Vagina (tissue), 2 donors: ENCODE measurements around the gene SIK3. TPM values are rescaled to one million over a fixed set of nuclear protein-coding genes. Genes with fewer than 3 reads are reported as not detected.

Source experiments
- DNase-seq, 2 donors: peaks; one replicate each; pipeline ENCODE4 v3.0.0-alpha.2; 2017; ENCODE audit errors: extremely low spot score in 2 of 2
- H3K27ac ChIP-seq: fragments of 200-600 bp; sonication (generic); one replicate; pipeline ENCODE4 v1.5.1; 2019
- H3K27me3 ChIP-seq: fragments of 200-600 bp; sonication (generic); one replicate; pipeline ENCODE4 v1.5.1; 2019
- H3K36me3 ChIP-seq, 2 donors: fragments of 200-600 bp; sonication (generic); one replicate each; pipeline ENCODE4 v1.5.1; 2017 to 2019
- H3K4me1 ChIP-seq: fragments of 200-600 bp; sonication (generic); one replicate; pipeline ENCODE4 v1.5.1; 2019
- H3K4me3 ChIP-seq, 2 donors: fragments of 200-600 bp; sonication (generic); 1 replicate in 1 of 2; 2 replicates in 1 of 2; pipeline ENCODE4 v1.5.1; 2016 to 2019
- H3K9me3 ChIP-seq: fragments of 200-600 bp; sonication (generic); one replicate; pipeline ENCODE4 v1.5.1; 2019
- CTCF ChIP-seq, 3 experiments: fragments of 450-650 bp in 2 of 3; fragments of 200-600 bp in 1 of 3; sonication (generic) in 1 of 3; IDR thresholded peaks; one replicate each; pipeline ENCODE4 v1.5.1; 2017 to 2019; ENCODE audit warnings: antibody characterized with exemption in 3 of 3, mild to moderate bottlenecking in 2 of 3, moderate library complexity in 2 of 3
- POLR2A ChIP-seq, 2 donors: fragments of 450-650 bp; IDR thresholded peaks; one replicate each; pipeline ENCODE4 v1.6.1; 2017; ENCODE audit warnings: antibody characterized with exemption in 2 of 2, mild to moderate bottlenecking in 2 of 2, moderate library complexity in 2 of 2
- POLR2AphosphoS5 ChIP-seq, 2 donors: sonication (generic); formaldehyde crosslinking; IDR thresholded peaks; one replicate each; pipeline ENCODE4 v1.9.0; 2017; ENCODE audit warnings: antibody characterized with exemption in 2 of 2, mild to moderate bottlenecking in 2 of 2, low read depth in 1 of 2; ENCODE audit not compliant: insufficient read depth in 1 of 2
- intact Hi-C: fragments of 100-400 bp; cut with DNase I; formaldehyde crosslinking; loops from one replicate; pipeline ENCODE4 v1.15.1; 2023
- total RNA-seq: library from RNA; depleted of rRNA; stranded (reverse); fragments of >200 nt; gene quantifications from one replicate; pipeline ENCODE4 v1.2.3, GENCODE V29; 2016

SIK3 gene
- total RNA-seq, 1 donor from 2014 or later: 39.0 TPM

- TF ChIP-seq CTCF (IDR thresholded peaks at IDR 0.05): no peak
- TF ChIP-seq POLR2A (IDR thresholded peaks at IDR 0.05): no peak
- no peak for TF ChIP-seq POLR2AphosphoS5 (IDR thresholded peaks at IDR 0.05; ENCODE audit: insufficient read depth in 1 of 2, low read depth in 1 of 2)
- H3K36me3 ChIP-seq: no peaks in the 10 kb centered on the region
- intact Hi-C loops: no loop called here
- H3K27ac ChIP-seq: no peak overlapping the region
- H3K27me3 ChIP-seq: no peaks in the 10 kb centered on the region
- peaks cover 35% of the 10 kb centered on the region for H3K4me1 ChIP-seq
- no peaks in the 10 kb centered on the region for H3K9me3 ChIP-seq
- H3K4me3 ChIP-seq: no peak overlapping the region
- no peak for DNase-seq
Observed at GRCh38 chr11:117083011-117083935, 15.0 kb downstream of the SIK3 start.

DNA sequence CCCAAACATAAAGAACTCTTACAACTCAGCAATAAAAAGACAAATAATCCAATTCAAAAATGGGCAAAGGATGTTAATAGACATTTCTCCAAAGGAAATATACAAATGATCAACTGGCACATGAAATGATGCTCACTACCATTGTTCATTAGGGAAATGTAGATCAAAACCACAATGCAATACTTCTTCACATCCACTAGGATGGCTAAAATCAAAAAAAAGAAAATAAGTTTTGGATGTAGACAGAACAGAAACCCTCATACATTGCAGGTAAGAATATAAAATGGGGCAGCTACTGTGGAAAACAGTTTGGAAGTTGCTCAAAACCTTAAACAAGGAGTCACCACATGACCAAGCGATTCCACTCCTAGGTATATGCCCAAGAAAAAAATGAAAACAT, 16.3 kb downstream of the SIK3 start:
- intact Hi-C loops: no loop called here
- TF ChIP-seq POLR2AphosphoS5 (IDR thresholded peaks at IDR 0.05; ENCODE audit: insufficient read depth in 1 of 2, low read depth in 1 of 2) (no peak), CTCF (IDR thresholded peaks at IDR 0.05) (no peak), POLR2A (IDR thresholded peaks at IDR 0.05) (no peak)
- H3K27ac ChIP-seq: no peak overlapping the region

DNA sequence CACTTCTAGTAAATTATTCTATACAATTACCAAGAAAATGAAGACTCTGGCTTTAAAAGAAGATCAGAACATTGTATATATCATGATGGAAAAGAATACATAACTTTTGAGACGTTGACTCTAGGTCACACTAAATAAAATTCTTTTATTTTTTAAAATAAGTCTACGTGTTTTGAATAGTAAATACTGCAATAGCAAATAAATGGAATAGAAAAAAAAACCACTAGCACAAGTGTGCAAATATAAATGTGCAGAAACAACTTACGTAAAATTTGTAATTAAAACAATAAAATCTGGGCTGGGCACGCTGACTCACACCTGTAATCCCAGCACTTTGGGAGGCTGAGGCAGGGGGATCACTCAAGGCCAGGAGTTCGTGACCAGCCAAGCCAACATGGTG, 17.9 kb downstream of the SIK3 start:
- H3K4me1 ChIP-seq: peaks cover 30% of the 10 kb centered on the region
- intact Hi-C loops: no loop called here
- H3K36me3 ChIP-seq: no peaks in the 10 kb centered on the region
- no peak overlapping the region for H3K4me3 ChIP-seq
- DNase-seq: no peak
- TF ChIP-seq POLR2A (IDR thresholded peaks at IDR 0.05) (no peak), POLR2AphosphoS5 (IDR thresholded peaks at IDR 0.05; ENCODE audit: insufficient read depth in 1 of 2, low read depth in 1 of 2) (no peak), CTCF (IDR thresholded peaks at IDR 0.05) (no peak)
- no peak overlapping the region for H3K27ac ChIP-seq
- H3K27me3 ChIP-seq: no peaks in the 10 kb centered on the region
- no peaks in the 10 kb centered on the region for H3K9me3 ChIP-seq

More for the DNA sequence above, 16.3 kb downstream of the SIK3 start:
- Histone ChIP-seq H3K9me3 (no peaks in the 10 kb centered on the region), H3K27me3 (no peaks in the 10 kb centered on the region), H3K36me3 (no peaks in the 10 kb centered on the region), H3K4me3 (no peak overlapping the region), H3K4me1 (peaks cover 41% of the 10 kb centered on the region)
- DNase-seq: no peak

DNA sequence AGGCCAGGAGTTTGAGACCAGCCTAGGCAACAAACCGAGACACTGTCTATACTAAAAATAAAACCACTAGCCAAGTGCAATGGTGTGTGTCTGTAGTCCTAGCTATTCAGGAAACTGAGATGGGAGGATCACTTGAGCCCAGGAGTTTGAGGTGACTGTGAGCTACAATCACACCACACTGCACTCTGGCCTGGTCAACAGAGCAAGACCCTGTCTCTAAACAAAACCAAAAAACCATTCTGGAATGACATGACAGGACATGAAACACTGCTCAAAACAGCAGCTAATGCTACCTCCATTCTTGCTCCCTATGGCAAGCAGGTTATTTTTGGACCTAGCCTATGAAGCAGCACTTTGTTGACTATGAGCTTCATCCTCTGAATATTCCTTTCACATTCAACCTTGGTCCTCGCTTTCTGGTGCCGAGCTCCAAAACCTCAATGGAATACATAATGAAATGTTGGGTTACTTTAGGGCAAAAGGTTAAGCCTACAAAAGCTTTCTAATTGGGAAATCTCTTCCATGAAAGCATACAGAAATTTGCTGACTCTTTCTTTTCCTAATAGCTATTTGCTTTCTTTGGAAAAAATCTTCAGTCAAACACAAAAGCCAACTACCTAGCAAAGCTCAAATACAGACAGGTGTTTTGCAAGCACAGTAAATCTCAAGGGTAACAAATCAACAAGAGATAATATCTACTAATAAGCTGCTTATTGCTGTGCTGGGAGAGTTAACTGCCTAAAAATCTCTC, 21.1 kb downstream of the SIK3 start:
- no peak for DNase-seq
- Histone ChIP-seq H3K36me3 (no peaks in the 10 kb centered on the region), H3K4me3 (no peak overlapping the region), H3K27ac (no peak overlapping the region), H3K9me3 (no peaks in the 10 kb centered on the region), H3K27me3 (no peaks in the 10 kb centered on the region), H3K4me1 (peaks cover 31% of the 10 kb centered on the region)
- TF ChIP-seq CTCF (IDR thresholded peaks at IDR 0.05): no peak
- TF ChIP-seq POLR2AphosphoS5 (IDR thresholded peaks at IDR 0.05; ENCODE audit: insufficient read depth in 1 of 2, low read depth in 1 of 2): no peak
- TF ChIP-seq POLR2A (IDR thresholded peaks at IDR 0.05): no peak
- intact Hi-C loops: no loop called here
